Measurements from ENCODE around the gene CFAP92. TPM values are rescaled to one million over a fixed set of nuclear protein-coding genes. Genes with fewer than 3 reads are reported as not detected.

CFAP92 gene
- total RNA-seq, 4 donors from 2014 or later = 1.5 to 2.4 (median 1.7) TPM; not detected in 1

DNA sequence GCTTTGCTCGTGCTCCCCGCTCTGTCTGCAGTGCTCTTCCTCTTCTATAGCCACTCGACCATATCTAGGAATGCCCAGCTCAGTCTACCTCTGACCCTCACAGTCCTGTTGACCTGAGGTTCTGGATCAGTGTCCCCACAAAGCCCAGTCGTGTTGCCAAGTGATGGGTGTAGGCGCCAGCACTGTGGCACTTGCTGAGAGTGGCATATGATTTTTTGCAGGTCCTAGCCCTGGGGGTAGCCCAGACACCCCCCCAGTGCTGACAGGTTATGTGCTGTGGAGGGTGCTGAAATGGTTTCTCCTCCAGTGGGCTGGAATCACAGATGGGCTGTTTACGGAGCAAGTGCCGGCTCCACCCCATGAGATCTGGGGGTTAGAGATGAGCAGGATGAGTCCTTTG is 82.0 kb downstream of the CFAP92 start:
- Histone ChIP-seq H3K27me3 (no peaks in the 10 kb centered on the region), H3K4me3 (no peak overlapping the region), H3K9me3 (no peaks in the 10 kb centered on the region), H3K4me1 (no peaks in the 10 kb centered on the region), H3K27ac (no peak overlapping the region), H3K36me3 (peaks cover 0 to 91% (median 0%) of the 10 kb centered on the region in 3 donors)
- TF ChIP-seq POLR2A (IDR thresholded peaks at IDR 0.05) = no peak
- TF ChIP-seq, protein P1, sequence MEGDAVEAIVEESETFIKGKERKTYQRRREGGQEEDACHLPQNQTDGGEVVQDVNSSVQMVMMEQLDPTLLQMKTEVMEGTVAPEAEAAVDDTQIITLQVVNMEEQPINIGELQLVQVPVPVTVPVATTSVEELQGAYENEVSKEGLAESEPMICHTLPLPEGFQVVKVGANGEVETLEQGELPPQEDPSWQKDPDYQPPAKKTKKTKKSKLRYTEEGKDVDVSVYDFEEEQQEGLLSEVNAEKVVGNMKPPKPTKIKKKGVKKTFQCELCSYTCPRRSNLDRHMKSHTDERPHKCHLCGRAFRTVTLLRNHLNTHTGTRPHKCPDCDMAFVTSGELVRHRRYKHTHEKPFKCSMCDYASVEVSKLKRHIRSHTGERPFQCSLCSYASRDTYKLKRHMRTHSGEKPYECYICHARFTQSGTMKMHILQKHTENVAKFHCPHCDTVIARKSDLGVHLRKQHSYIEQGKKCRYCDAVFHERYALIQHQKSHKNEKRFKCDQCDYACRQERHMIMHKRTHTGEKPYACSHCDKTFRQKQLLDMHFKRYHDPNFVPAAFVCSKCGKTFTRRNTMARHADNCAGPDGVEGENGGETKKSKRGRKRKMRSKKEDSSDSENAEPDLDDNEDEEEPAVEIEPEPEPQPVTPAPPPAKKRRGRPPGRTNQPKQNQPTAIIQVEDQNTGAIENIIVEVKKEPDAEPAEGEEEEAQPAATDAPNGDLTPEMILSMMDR (IDR thresholded peaks at IDR 0.05) = no peak
- no peak for DNase-seq

DNA sequence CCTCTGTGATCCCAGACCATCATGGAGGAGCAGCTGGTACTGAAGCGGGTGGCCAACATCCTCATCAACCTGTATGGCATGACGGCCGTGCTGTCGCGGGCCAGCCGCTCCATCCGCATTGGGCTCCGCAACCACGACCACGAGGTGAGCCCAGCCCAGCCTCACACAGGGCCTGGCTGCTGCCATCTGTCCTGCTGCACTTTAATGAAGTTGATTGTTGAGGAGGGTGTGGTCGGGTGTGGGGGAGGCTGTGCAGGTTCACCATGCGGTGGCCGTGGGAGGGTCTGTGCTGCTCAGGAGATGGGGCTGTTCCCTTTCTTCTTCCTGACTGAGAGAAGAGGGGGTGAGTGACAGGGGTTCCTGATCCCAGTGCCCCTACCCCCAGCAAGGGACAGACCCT is 83.9 kb downstream of the CFAP92 start:
- Histone ChIP-seq H3K27ac (no peak overlapping the region), H3K4me1 (no peaks in the 10 kb centered on the region), H3K36me3 (peaks cover 0 to 100% (median 0%) of the 10 kb centered on the region in 3 donors), H3K9me3 (no peaks in the 10 kb centered on the region), H3K4me3 (no peak overlapping the region), H3K27me3 (no peaks in the 10 kb centered on the region)
- DNase-seq = no peak
- TF ChIP-seq, protein P1 (IDR thresholded peaks at IDR 0.05) = no peak
- no peak for TF ChIP-seq POLR2A (IDR thresholded peaks at IDR 0.05)

- TF ChIP-seq POLR2A (IDR thresholded peaks at IDR 0.05) = no peak
- Histone ChIP-seq H3K27me3 (no peaks in the 10 kb centered on the region), H3K9me3 (no peaks in the 10 kb centered on the region), H3K36me3 (peaks cover 0 to 100% (median 0%) of the 10 kb centered on the region in 3 donors), H3K4me1 (no peaks in the 10 kb centered on the region), H3K4me3 (no peak overlapping the region), H3K27ac (no peak overlapping the region)
- DNase-seq = no peak
These were observed 84.9 kb downstream of the CFAP92 start for GRCh38 chr3:128908951-128909350.

DNA sequence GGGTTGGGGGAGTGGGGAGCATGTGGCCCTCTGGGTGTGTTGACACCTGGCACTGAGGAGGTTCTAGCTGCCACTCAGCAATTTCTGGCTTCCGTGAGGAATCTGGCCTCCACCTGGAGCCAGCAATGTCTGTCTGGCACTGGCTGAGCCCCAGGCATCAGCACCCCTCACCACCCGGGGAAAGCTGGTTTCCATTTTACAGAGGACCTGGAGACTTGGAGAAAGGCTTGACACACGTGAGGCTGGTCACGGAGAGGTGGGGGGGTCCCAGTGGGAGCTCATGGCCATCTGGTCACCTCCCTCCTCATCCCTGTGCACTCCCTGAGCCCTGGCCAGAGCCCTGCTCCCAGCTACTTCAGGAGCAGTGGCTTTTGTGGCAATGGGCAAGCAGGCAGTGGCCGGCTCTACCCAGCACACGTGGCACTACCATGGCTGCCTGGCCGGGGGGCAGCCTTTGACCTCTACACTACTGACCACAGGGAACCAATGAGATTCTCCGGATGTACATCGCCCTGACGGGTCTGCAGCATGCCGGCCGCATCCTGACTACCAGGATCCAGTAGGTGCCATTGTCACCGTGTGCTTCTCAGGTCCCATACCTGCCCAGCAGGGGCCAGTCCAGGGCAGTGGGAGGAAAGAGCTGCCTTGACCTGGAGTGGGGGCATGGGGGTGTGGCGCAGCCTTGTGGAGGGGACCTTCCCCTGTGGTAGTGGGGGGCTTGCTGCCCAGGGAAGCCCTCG is 86.0 kb downstream of the CFAP92 start:
- DNase-seq = no peak
- Histone ChIP-seq H3K4me3 (no peak overlapping the region), H3K36me3 (peaks cover 0 to 100% (median 0%) of the 10 kb centered on the region in 3 donors), H3K9me3 (no peaks in the 10 kb centered on the region), H3K27me3 (no peaks in the 10 kb centered on the region), H3K27ac (no peak overlapping the region), H3K4me1 (no peaks in the 10 kb centered on the region)
- TF ChIP-seq, protein P1 (IDR thresholded peaks at IDR 0.05) = no peak
- no peak for TF ChIP-seq POLR2A (IDR thresholded peaks at IDR 0.05)

DNA sequence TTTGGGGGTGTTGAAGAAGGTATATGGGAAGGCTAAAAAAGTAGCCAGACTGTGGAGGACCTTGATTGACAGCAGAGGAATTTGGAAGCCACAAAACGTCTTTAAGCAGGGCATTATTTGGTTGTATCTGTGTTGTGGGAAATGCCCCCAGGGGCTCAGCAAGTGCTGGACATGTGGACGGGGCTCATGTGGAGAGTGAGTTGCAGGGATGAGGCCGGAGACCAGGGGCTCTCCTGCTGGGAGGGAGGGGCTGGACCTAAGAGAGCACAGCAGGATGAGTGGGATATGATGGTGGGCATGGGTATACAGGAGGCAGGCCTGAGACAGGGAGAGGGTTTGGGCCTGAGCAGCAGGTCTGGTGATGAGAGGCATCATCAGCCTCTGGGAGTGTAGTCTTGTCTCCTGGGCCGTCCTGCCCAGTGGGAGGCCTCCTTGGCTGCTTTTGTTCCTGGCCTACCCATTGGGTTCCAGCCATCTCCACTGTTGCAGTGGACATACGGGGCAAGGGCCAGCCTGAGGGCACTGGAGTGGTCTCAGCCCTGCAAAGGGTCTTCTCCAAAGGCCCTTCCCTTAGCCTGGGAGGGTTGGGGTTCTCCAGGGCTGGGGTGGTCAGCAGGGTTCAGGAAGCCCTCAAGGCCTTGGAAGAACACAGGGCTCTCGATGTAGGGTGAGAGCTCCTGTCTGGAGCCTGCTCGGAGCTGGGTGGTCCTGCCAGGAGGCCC is 86.9 kb downstream of the CFAP92 start:
- no peaks in the 10 kb centered on the region for H3K4me1 ChIP-seq
- no peaks in the 10 kb centered on the region for H3K9me3 ChIP-seq
- H3K27me3 ChIP-seq = no peaks in the 10 kb centered on the region
- H3K36me3 ChIP-seq = peaks cover 0 to 100% (median 0%) of the 10 kb centered on the region in 3 donors
- no peak overlapping the region for H3K4me3 ChIP-seq
- no peak for DNase-seq
- TF ChIP-seq, protein P1 (IDR thresholded peaks at IDR 0.05) = no peak
- TF ChIP-seq POLR2A (IDR thresholded peaks at IDR 0.05) = no peak
- no peak overlapping the region for H3K27ac ChIP-seq

All from Peyer's patch (tissue), 4 donors.